Sciatic nerve (tissue), 2 donors: ENCODE results near the gene KHDC4. TPM values are rescaled to one million over a fixed set of nuclear protein-coding genes. Genes with fewer than 3 reads are reported as not detected.

Experiments used
- ATAC-seq: fragments of 200-7000 bp; cut with Tn5 transposase; one replicate; pipeline ENCODE4 v1.9.1; 2020; ENCODE audit warnings: mild to moderate bottlenecking, moderate library complexity
- DNase-seq: peaks from one replicate; pipeline ENCODE4 v3.0.0-alpha.2; 2020; ENCODE audit warnings: low spot score
- intact Hi-C: fragments of 100-400 bp; cut with DNase I; formaldehyde crosslinking; loops from one replicate; pipeline ENCODE4 v1.14.2; 2022
- total RNA-seq: library from RNA; stranded (reverse); fragmentation: NEBNext Ultra II Directional; extraction: Animal tissue kit (Norgen Biotek cat#: 25700); gene quantifications from one replicate; pipeline ENCODE4 v1.2.1, GENCODE V29; 2021
- donor health status: DM: no; HTN: no; CAD: no.
- donor health status: DM: no; HTN: no; CAD: no.

The KHDC4 gene
- total RNA-seq: 65.4 TPM

- intact Hi-C loops: no loop called here
- peak; percentile 98 for ATAC-seq
- DNase-seq: peak; percentile 96
Measured at GRCh38 chr1:155934097-155934935, at the start of gene KHDC4. KHDC4 (minus strand) TSS chr1:155934413; CDS start chr1:155934373, 40 bp downstream.

- intact Hi-C loops: no loop called here
- DNase-seq (peak; percentile 87), ATAC-seq (peak; percentile 90)
Measured at GRCh38 chr1:155983191-155984024, 49.2 kb upstream of the KHDC4 start.

- ATAC-seq (no peak), DNase-seq (no peak)
- intact Hi-C loops: no loop called here
Measured at GRCh38 chr1:155982106-155982505, 47.9 kb upstream of the KHDC4 start.

- intact Hi-C loops: no loop called here
- DNase-seq (no peak), ATAC-seq (no peak)
Measured at GRCh38 chr1:155981266-155982088, 47.3 kb upstream of the KHDC4 start.

GRCh38 chr1:155979597-155980343 lies 45.6 kb upstream of the KHDC4 start:
- ATAC-seq (no peak), DNase-seq (no peak)
- intact Hi-C loops: no loop called here

- intact Hi-C loops: no loop called here
- peak; percentile 53 for ATAC-seq
- no peak for DNase-seq
Measured at GRCh38 chr1:155978973-155979429, 44.8 kb upstream of the KHDC4 start.

GRCh38 chr1:155978325-155978972 lies 44.2 kb upstream of the KHDC4 start, which contains the start of gene ARHGEF2:
ARHGEF2 (minus strand) TSS chr1:155978547; CDS start chr1:155978427, 120 bp downstream.
- intact Hi-C loops: no loop called here
- DNase-seq: peak; percentile 89
- ATAC-seq: peak; percentile 76

- ATAC-seq (peak; percentile 54), DNase-seq (peak; percentile 75)
- intact Hi-C loops: no loop called here
Measured at GRCh38 chr1:155977690-155978324, 43.6 kb upstream of the KHDC4 start.

GRCh38 chr1:155976913-155977689 lies 42.9 kb upstream of the KHDC4 start:
- intact Hi-C loops: no loop called here
- ATAC-seq (no peak), DNase-seq (no peak)

GRCh38 chr1:155976062-155976912 lies 42.1 kb upstream of the KHDC4 start:
- intact Hi-C loops: no loop called here
- peak; percentile 87 for DNase-seq
- ATAC-seq: peak; percentile 21

- DNase-seq: no peak
- intact Hi-C loops: no loop called here
Measured at GRCh38 chr1:155975375-155976061, 41.3 kb upstream of the KHDC4 start.

GRCh38 chr1:155974208-155975115 lies 40.2 kb upstream of the KHDC4 start:
- intact Hi-C loops: no loop called here
- DNase-seq (no peak), ATAC-seq (no peak)

More at GRCh38 chr1:155975375-155976061, 41.3 kb upstream of the KHDC4 start:
- ATAC-seq: no peak

GRCh38 chr1:155973723-155974122 lies 39.5 kb upstream of the KHDC4 start:
- intact Hi-C loops: no loop called here
- DNase-seq (no peak), ATAC-seq (no peak)
